GM12878 (cell line): ENCODE results near the gene DOCK9. TPM values are rescaled to one million over a fixed set of nuclear protein-coding genes. Genes with fewer than 3 reads are reported as not detected.

Source experiments
- ATAC-seq: fragments of 200-7000 bp; cut with Tn5 transposase; 3 replicates; pipeline ENCODE4 v1.9.1; 2020; ENCODE audit warnings: mild to moderate bottlenecking, moderate library complexity
- BruUV-seq: library from RNA; stranded (reverse); fragments of 400-500 nt; replicated peaks from 2 replicates; lab custom pipeline; 2021; lab: Mats Ljungman, UMichigan
- CTCF ChIA-PET: fragments of 300-600 bp; sonication (Branson Sonifier 250); formaldehyde crosslinking; extraction: SDS; loops from one replicate; lab custom pipeline; 2021; ENCODE audit warnings: inconsistent platforms; lab: Yijun Ruan, JAX
- POLR2A ChIA-PET: fragments of 350-600 bp; formaldehyde crosslinking; extraction: SDS; loops from one replicate; lab custom pipeline; 2021; ENCODE audit warnings: inconsistent platforms; lab: Charles Lee
- RAD21 ChIA-PET: fragments of 300-600 bp; sonication (Branson Sonifier 250); formaldehyde crosslinking; loops from one replicate; lab custom pipeline; 2023; ENCODE audit warnings: antibody characterized with exemption; ENCODE audit not compliant: unreplicated experiment; lab: Charles Lee
- SMC1A ChIA-PET: fragments of 300-600 bp; sonication (Branson Sonifier 250); formaldehyde crosslinking; loops from one replicate; lab custom pipeline; 2023; ENCODE audit not compliant: unreplicated experiment, uncharacterized antibody; lab: Charles Lee
- DNase-seq: peaks from one replicate; pipeline ENCODE4 v3.0.0-alpha.2; 2011; ENCODE audit warnings: low read depth, low spot score
- FAIRE-seq: peaks from 3 replicates; lab custom pipeline; 2011; peaks lifted over from hg19 to GRCh38; lab: Jason Lieb, UNC
- H2AFZ ChIP-seq: 2 replicates; pipeline ENCODE4 v1.6.0; 2011; ENCODE audit warnings: low read depth, low read length, control low read depth; ENCODE audit not compliant: control insufficient read depth
- H3K27ac ChIP-seq: 2 replicates; pipeline ENCODE4 v1.5.1; 2011; ENCODE audit warnings: control low read depth; ENCODE audit not compliant: control insufficient read depth, insufficient read depth
- H3K27me3 ChIP-seq, 2 experiments: replicated peaks in 1 of 2; 2 replicates each; pipeline versions ENCODE4 v1.6.0 to v1.6.1; 2011; ENCODE audit warnings: low read length in 1 of 2; ENCODE audit not compliant: control insufficient read depth in 2 of 2, insufficient read depth in 2 of 2
- H3K36me3 ChIP-seq, 2 experiments: 2 replicates each; pipeline ENCODE4 v1.5.1; 2011; ENCODE audit warnings: low read length in 1 of 2; ENCODE audit not compliant: control insufficient read depth in 2 of 2, insufficient read depth in 2 of 2
- H3K4me1 ChIP-seq: 2 replicates; pipeline ENCODE4 v1.6.1; 2011; ENCODE audit warnings: mild to moderate bottlenecking, low read length, moderate library complexity, mixed read lengths; ENCODE audit not compliant: control insufficient read depth, insufficient read depth
- H3K4me2 ChIP-seq: 2 replicates; pipeline ENCODE4 v1.6.0; 2011; ENCODE audit warnings: control low read depth; ENCODE audit not compliant: control insufficient read depth, insufficient read depth
- H3K4me3 ChIP-seq: fragments of 200-600 bp; sonication (generic); 2 replicates; pipeline ENCODE4 v1.5.1; 2016
- H3K79me2 ChIP-seq: 2 replicates; pipeline ENCODE4 v1.6.0; 2011; ENCODE audit warnings: low read length; ENCODE audit not compliant: control insufficient read depth, insufficient read depth
- H3K9ac ChIP-seq: 2 replicates; pipeline ENCODE4 v1.8.0; 2011; ENCODE audit warnings: low read length, control low read depth, mixed read lengths; ENCODE audit not compliant: control insufficient read depth, insufficient read depth
- H3K9me3 ChIP-seq: replicated peaks from 3 replicates; pipeline ENCODE4 v1.5.1; 2011; ENCODE audit warnings: mild to moderate bottlenecking, low read length; ENCODE audit not compliant: control insufficient read depth, insufficient read depth
- H4K20me1 ChIP-seq: 2 replicates; pipeline ENCODE4 v1.6.0; 2011; ENCODE audit not compliant: control insufficient read depth, insufficient read depth
- ATF7 ChIP-seq: fragments of 450-650 bp; IDR thresholded peaks from 2 replicates; pipeline ENCODE4 v1.6.1; 2016; ENCODE audit warnings: low read depth, mild to moderate bottlenecking
- CEBPB ChIP-seq, 2 experiments: fragments of 150-350 bp in 1 of 2; IDR thresholded peaks; 2 replicates each; pipeline ENCODE4 v1.6.1; 2012 to 2014; ENCODE audit warnings: low read depth in 2 of 2, low read length in 2 of 2, borderline replicate concordance in 1 of 2, inconsistent platforms in 1 of 2
- CHD2 ChIP-seq: IDR thresholded peaks from 2 replicates; pipeline ENCODE4 v1.6.1; 2011; ENCODE audit warnings: low read depth, low read length, improper control_type of control experiment, borderline replicate concordance
- CHD4 ChIP-seq: fragments of 200-600 bp; sonication (generic); IDR thresholded peaks from 2 replicates; pipeline ENCODE4 v1.6.1; 2016; ENCODE audit warnings: mild to moderate bottlenecking
- E2F8 ChIP-seq: fragments of 450-650 bp; IDR thresholded peaks from 2 replicates; pipeline ENCODE4 v1.6.1; 2018; ENCODE audit warnings: mild to moderate bottlenecking, low read depth, moderate library complexity; ENCODE audit not compliant: partially characterized antibody
- FOXM1 ChIP-seq: IDR thresholded peaks from 2 replicates; pipeline ENCODE4 v1.6.1; 2012; ENCODE audit warnings: low read depth, mild to moderate bottlenecking, inconsistent platforms, low read length, moderate library complexity
- NBN ChIP-seq: fragments of 450-650 bp; IDR thresholded peaks from 2 replicates; pipeline ENCODE4 v1.6.1; 2016
- NR2C1 ChIP-seq: fragments of 450-650 bp; IDR thresholded peaks from 2 replicates; pipeline ENCODE4 v1.6.1; 2017; ENCODE audit warnings: antibody characterized with exemption, mild to moderate bottlenecking, moderate library complexity
- PBX3 ChIP-seq: IDR thresholded peaks from 2 replicates; pipeline ENCODE4 v1.6.1; 2011; ENCODE audit warnings: mild to moderate bottlenecking, low read depth, low read length, moderate library complexity; ENCODE audit not compliant: insufficient replicate concordance
- STAT1 ChIP-seq: fragments of 450-650 bp; conservative IDR thresholded peaks from 2 replicates; pipeline ENCODE4 v1.6.1; 2014; ENCODE audit warnings: antibody characterized with exemption, mild to moderate bottlenecking
- TCF3 ChIP-seq: IDR thresholded peaks from 2 replicates; pipeline ENCODE4 v1.6.1; 2012; ENCODE audit warnings: low read depth, mild to moderate bottlenecking, low read length, borderline replicate concordance; ENCODE audit not compliant: insufficient read depth
- ZBTB11 ChIP-seq: fragments of 450-650 bp; formaldehyde crosslinking; IDR thresholded peaks from 2 replicates; pipeline ENCODE4 v1.5.0; 2022; ENCODE audit warnings: mild to moderate bottlenecking, missing genetic modification characterization
- ZBTB4 ChIP-seq: fragments of 450-650 bp; formaldehyde crosslinking; IDR thresholded peaks from 2 replicates; pipeline ENCODE4 v1.4.0; 2022; ENCODE audit warnings: mild to moderate bottlenecking, moderate library complexity
- WGBS: methylation state at CpG from one replicate; pipeline ENCODE4 v1.1.6; 2016; ENCODE audit warnings: low lambda C conversion rate; ENCODE audit not compliant: insufficient replicate concordance, insufficient coverage; ENCODE audit errors: missing lambda C conversion rate; 5-methylcytosine and 5-hydroxymethylcytosine counted together
- in situ Hi-C: fragments of 300-500 bp; cut with MboI; formaldehyde crosslinking; loops from 9 replicates; pipeline ENCODE4 v1.14.3; 2018; ENCODE audit warnings: mixed read lengths
- intact Hi-C: fragments of 100-400 bp; cut with micrococcal nuclease; formaldehyde crosslinking; loops from one replicate; pipeline ENCODE4 v1.14.2; 2022; ENCODE audit not compliant: unreplicated experiment
- polyA plus RNA-seq, 11 experiments: library from polyadenylated mRNA; depleted of rRNA in 4 of 11; unstranded in 6 of 11; stranded (reverse) in 5 of 11; fragments of >200 nt; fragmentation: Nextera tagmentation in 4 of 11; fragmentation: Illumina TruSeq in 1 of 11; extraction: Ambion mirVana in 4 of 11; extraction: Trizol in 1 of 11; gene quantifications; 1 replicate in 1 of 11; 2 replicates in 10 of 11; pipeline versions ENCODE4 v1.2.1 to v1.2.3, GENCODE V29; 2011 to 2016; ENCODE audit warnings: inconsistent platforms in 2 of 11, missing spikeins in 2 of 11, low read depth in 1 of 11
- total RNA-seq, 4 experiments: library from RNA; depleted of rRNA in 3 of 4; stranded (reverse); fragments of >200 nt in 3 of 4; fragmentation: Illumina TruSeq in 1 of 4; extraction: Trizol in 1 of 4; gene quantifications; 2 replicates each; pipeline versions ENCODE4 v1.2.1 to v1.2.3, GENCODE V29; 2013 to 2021

Gene DOCK9
- total and polyA plus RNA-seq, 10 of the 15 experiments (the other 5 are each of a cell fraction or from before 2014, with no cell fraction given), result 0.09 to 2.9 (median 0.74) TPM

- ChIA-PET POLR2A (no interaction called here), CTCF (no interaction called here), RAD21 (no interaction called here), SMC1A (interaction anchor here (0.6 kb wide), 1 partner anchor 909 kb away, joined by 3 read pairs; no protein-coding TSS in a partner anchor)
- no TSS peak for BruUV-seq
- H3K4me2 ChIP-seq, result no peak overlapping the region
- intact Hi-C loops (no loop called here), in situ Hi-C loops (no loop called here)
- FAIRE-seq (no peak), ATAC-seq (no peak), DNase-seq (no peak)
- no peak overlapping the region for H3K9ac ChIP-seq
- no peak overlapping the region for H3K4me3 ChIP-seq
- no peaks in the 10 kb centered on the region for H3K36me3 ChIP-seq
- peaks cover 4% of the 10 kb centered on the region for H3K4me1 ChIP-seq
- no peak overlapping the region for H2AFZ ChIP-seq
- no peaks in the 10 kb centered on the region for H3K9me3 ChIP-seq
- no peaks in the 10 kb centered on the region for H3K79me2 ChIP-seq
- H4K20me1 ChIP-seq, result no peaks in the 10 kb centered on the region
- no peak overlapping the region for H3K27ac ChIP-seq
- H3K27me3 ChIP-seq, result no peaks in the 10 kb centered on the region
- 6% methylated on average over 2 of the region's 2 CpGs for whole genome bisulfite sequencing
- no peak for TF ChIP-seq NR2C1
- no peak for TF ChIP-seq TCF3
- no peak for TF ChIP-seq CHD4
- TF ChIP-seq CHD2, result no peak
- no peak for TF ChIP-seq E2F8
- TF ChIP-seq CEBPB (IDR thresholded peaks at IDR 0.05; ENCODE audit: borderline replicate concordance in 1 of 2, low read depth in 2 of 2, low read length in 2 of 2), result no peak
- TF ChIP-seq FOXM1, result no peak
- TF ChIP-seq ZBTB4 (CRISPR knock-in tag), result no peak
- no peak for TF ChIP-seq PBX3
- no peak for TF ChIP-seq NBN
- TF ChIP-seq ZBTB11 (CRISPR knock-in tag), result no peak
- TF ChIP-seq STAT1, result no peak
- no peak for TF ChIP-seq ATF7
Measured at GRCh38 chr13:98976941-98977340, 923 bp downstream of the DOCK9 start.
